A673 (cell line): Measurements from ENCODE around the gene SAMD14.

Experiments
- CTCF ChIP-seq: fragments of 300-800, 200-600 bp; sonication (generic); conservative IDR thresholded peaks from 2 replicates; pipeline ENCODE4 v1.5.1; 2017; ENCODE audit warnings: low read depth, mild to moderate bottlenecking, antibody characterized with exemption, low read length, moderate library complexity, mixed read lengths
- EZH2 ChIP-seq: fragments of 200-600 bp; sonication (generic); IDR thresholded peaks from 2 replicates; pipeline ENCODE4 v1.6.1; 2017; ENCODE audit warnings: borderline replicate concordance, low read depth, mild to moderate bottlenecking, mixed read lengths, antibody characterized with exemption, low read length; ENCODE audit not compliant: poor library complexity, severe bottlenecking

DNA sequence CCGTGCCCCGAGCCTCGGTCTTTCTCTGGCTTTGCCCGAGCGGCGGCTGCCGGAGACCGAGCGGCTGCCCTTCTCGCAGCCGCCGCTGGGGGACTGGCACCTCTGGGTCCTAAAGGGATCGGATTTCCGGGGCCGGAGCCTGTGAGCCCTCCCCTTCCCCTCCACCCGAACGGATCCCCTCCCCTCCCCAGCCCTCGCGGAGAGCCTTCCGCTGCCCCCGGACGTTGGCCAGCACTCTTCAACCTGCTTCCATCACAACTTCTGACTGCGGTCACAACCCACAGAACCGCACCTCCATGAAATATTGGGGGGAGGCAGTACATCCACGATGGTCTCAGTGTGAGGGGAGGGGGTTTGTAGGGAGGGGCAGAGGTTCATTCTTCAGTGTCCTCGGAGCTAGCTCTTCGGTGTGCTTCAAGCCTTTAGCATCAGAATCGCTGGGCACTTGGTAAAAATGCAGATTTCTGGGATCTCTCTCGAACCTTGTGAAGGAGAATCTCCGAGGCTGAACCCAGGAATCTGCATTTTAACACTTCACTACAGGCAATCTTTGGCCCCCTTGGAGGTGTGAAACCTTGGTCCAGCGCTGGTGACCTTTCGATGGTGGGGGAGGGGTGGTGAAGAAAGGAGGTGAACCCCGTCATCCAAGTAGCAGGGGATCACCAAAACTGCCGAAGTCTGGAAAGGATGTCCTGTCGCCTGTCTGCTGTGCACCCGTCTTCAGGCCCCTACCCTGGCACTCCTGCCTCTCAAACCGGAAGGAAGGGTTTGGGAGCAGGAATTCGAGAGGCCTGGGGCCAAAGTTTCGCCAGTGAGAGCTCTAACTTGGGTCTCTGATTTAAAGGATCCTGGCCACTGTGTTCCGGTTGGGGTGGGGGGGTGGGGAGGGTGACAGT lies 21.3 kb upstream of the SAMD14 start:
- peak; percentile 56 for TF ChIP-seq CTCF
- no peak for TF ChIP-seq EZH2
